ENCODE results near the gene CYP27C1.
A peak's percentile ranks its signal among the peaks of the same experiment; 100 is the strongest.

CYP27C1 gene

GRCh38 chr2:127160676-127161075 lies 59.4 kb downstream of the CYP27C1 start:
- Histone ChIP-seq H3K36me3 (ENCODE audit: control insufficient read depth in 4 of 4, insufficient read depth in 4 of 4, low read length in 3 of 4) (no peaks in the 10 kb centered on the region), H3K27ac (ENCODE audit: insufficient read depth in 1 of 2, low read depth in 1 of 2, low read length in 2 of 2, poor library complexity in 1 of 2, severe bottlenecking in 2 of 2) (no peak overlapping the region), H3K27me3 (replicated peaks in 2 of 5; ENCODE audit: control insufficient read depth in 4 of 5, insufficient read depth in 5 of 5, low read length in 4 of 5) (no peaks in the 10 kb centered on the region), H3K9me3 (ENCODE audit: control extremely low read depth in 1 of 5, control insufficient read depth in 4 of 5, insufficient read depth in 2 of 5, low read depth in 1 of 5, low read length in 4 of 5) (no peaks in the 10 kb centered on the region), H3K4me3 (ENCODE audit: control insufficient read depth in 1 of 7, extremely low read depth in 1 of 7, insufficient read depth in 4 of 7, low read depth in 2 of 7, low read length in 6 of 7) (no peak overlapping the region), H3K4me1 (ENCODE audit: control extremely low read depth in 1 of 4, control insufficient read depth in 4 of 4, insufficient read depth in 4 of 4, low read length in 3 of 4) (peaks cover 0 to 31% (median 4%) of the 10 kb centered on the region in 4 experiments)
- no peak for DNase-seq
- ChIA-PET CTCF (interaction anchor here (1.1 to 2.7 kb wide), 4 partner anchors 13 to 264 kb away, joined by 3 to 9 read pairs (median 4); no protein-coding TSS in a partner anchor), POLR2A (no interaction called here)
- WGBS (ENCODE audit: insufficient coverage) = 50% methylated on average over 1 of the region's 3 CpGs

GRCh38 chr2:127159543-127159942 lies 60.6 kb downstream of the CYP27C1 start:
- ChIA-PET POLR2A (interaction anchor here (0.9 kb wide), 1 partner anchor 93 kb away, joined by 3 read pairs; no protein-coding TSS in a partner anchor), CTCF (interaction anchor here (1.6 to 2.7 kb wide), 2 partner anchors 15 to 34 kb away, joined by 3 to 9 read pairs; no protein-coding TSS in a partner anchor)
- no CpG with 5 or more reads among the region's 2 CpGs for WGBS (ENCODE audit: insufficient coverage)
- H3K27me3 ChIP-seq (replicated peaks in 2 of 5; ENCODE audit: control insufficient read depth in 4 of 5, insufficient read depth in 5 of 5, low read length in 4 of 5) = no peaks in the 10 kb centered on the region
- H3K9me3 ChIP-seq (ENCODE audit: control extremely low read depth in 1 of 5, control insufficient read depth in 4 of 5, insufficient read depth in 2 of 5, low read depth in 1 of 5, low read length in 4 of 5) = no peaks in the 10 kb centered on the region
- H3K4me1 ChIP-seq (ENCODE audit: control extremely low read depth in 1 of 4, control insufficient read depth in 4 of 4, insufficient read depth in 4 of 4, low read length in 3 of 4) = peaks cover 0 to 22% (median 4%) of the 10 kb centered on the region in 4 experiments
- no peak for DNase-seq
- H3K27ac ChIP-seq (ENCODE audit: insufficient read depth in 1 of 2, low read depth in 1 of 2, low read length in 2 of 2, poor library complexity in 1 of 2, severe bottlenecking in 2 of 2) = no peak overlapping the region
- H3K4me3 ChIP-seq (ENCODE audit: control insufficient read depth in 1 of 7, extremely low read depth in 1 of 7, insufficient read depth in 4 of 7, low read depth in 2 of 7, low read length in 6 of 7) = no peak overlapping the region
- H3K36me3 ChIP-seq (ENCODE audit: control insufficient read depth in 4 of 4, insufficient read depth in 4 of 4, low read length in 3 of 4) = no peaks in the 10 kb centered on the region

- Histone ChIP-seq H3K9me3 (ENCODE audit: control extremely low read depth in 1 of 5, control insufficient read depth in 4 of 5, insufficient read depth in 2 of 5, low read depth in 1 of 5, low read length in 4 of 5) (no peaks in the 10 kb centered on the region), H3K36me3 (ENCODE audit: control insufficient read depth in 4 of 4, insufficient read depth in 4 of 4, low read length in 3 of 4) (no peaks in the 10 kb centered on the region), H3K4me3 (ENCODE audit: control insufficient read depth in 1 of 7, extremely low read depth in 1 of 7, insufficient read depth in 4 of 7, low read depth in 2 of 7, low read length in 6 of 7) (no peak overlapping the region), H3K4me1 (ENCODE audit: control extremely low read depth in 1 of 4, control insufficient read depth in 4 of 4, insufficient read depth in 4 of 4, low read length in 3 of 4) (peaks cover 0 to 26% (median 4%) of the 10 kb centered on the region in 4 experiments), H3K27ac (ENCODE audit: insufficient read depth in 1 of 2, low read depth in 1 of 2, low read length in 2 of 2, poor library complexity in 1 of 2, severe bottlenecking in 2 of 2) (no peak overlapping the region), H3K27me3 (replicated peaks in 2 of 5; ENCODE audit: control insufficient read depth in 4 of 5, insufficient read depth in 5 of 5, low read length in 4 of 5) (no peaks in the 10 kb centered on the region)
- CTCF ChIA-PET = interaction anchor here (1.0 to 2.7 kb wide), 4 partner anchors 15 to 91 kb away, joined by 3 to 9 read pairs (median 5); no protein-coding TSS in a partner anchor
- POLR2A ChIA-PET = no interaction called here
- WGBS (ENCODE audit: insufficient coverage) = 20% methylated on average over 6 of the region's 11 CpGs
- peak; percentile 41 to 88 (median 85) for DNase-seq
Observed at GRCh38 chr2:127158614-127159290, 61.3 kb downstream of the CYP27C1 start.

GRCh38 chr2:127157651-127158485 lies 62.2 kb downstream of the CYP27C1 start:
- H3K27ac ChIP-seq (ENCODE audit: insufficient read depth in 1 of 2, low read depth in 1 of 2, low read length in 2 of 2, poor library complexity in 1 of 2, severe bottlenecking in 2 of 2) = no peak overlapping the region
- H3K36me3 ChIP-seq (ENCODE audit: control insufficient read depth in 4 of 4, insufficient read depth in 4 of 4, low read length in 3 of 4) = no peaks in the 10 kb centered on the region
- WGBS (ENCODE audit: insufficient coverage) = 88% methylated on average over 12 of the region's 16 CpGs
- no peak overlapping the region for H3K4me3 ChIP-seq (ENCODE audit: control insufficient read depth in 1 of 7, extremely low read depth in 1 of 7, insufficient read depth in 4 of 7, low read depth in 2 of 7, low read length in 6 of 7)
- H3K27me3 ChIP-seq (replicated peaks in 2 of 5; ENCODE audit: control insufficient read depth in 4 of 5, insufficient read depth in 5 of 5, low read length in 4 of 5) = no peaks in the 10 kb centered on the region
- peak in 2 of 3 donors; percentile 40 to 53 for DNase-seq
- no peaks in the 10 kb centered on the region for H3K9me3 ChIP-seq (ENCODE audit: control extremely low read depth in 1 of 5, control insufficient read depth in 4 of 5, insufficient read depth in 2 of 5, low read depth in 1 of 5, low read length in 4 of 5)
- CTCF ChIA-PET = interaction anchor here (0.6 to 2.7 kb wide), 4 partner anchors 16 to 90 kb away, joined by 3 to 9 read pairs (median 5); no protein-coding TSS in a partner anchor
- POLR2A ChIA-PET = no interaction called here
- peaks cover 0 to 29% (median 4%) of the 10 kb centered on the region in 4 experiments for H3K4me1 ChIP-seq (ENCODE audit: control extremely low read depth in 1 of 4, control insufficient read depth in 4 of 4, insufficient read depth in 4 of 4, low read length in 3 of 4)

- H3K27ac ChIP-seq (ENCODE audit: insufficient read depth in 1 of 2, low read depth in 1 of 2, low read length in 2 of 2, poor library complexity in 1 of 2, severe bottlenecking in 2 of 2) = no peak overlapping the region
- CTCF ChIA-PET = interaction anchor here (0.6 to 1.7 kb wide), 2 partner anchors 75 to 89 kb away, joined by 3 to 7 read pairs; no protein-coding TSS in a partner anchor
- WGBS (ENCODE audit: insufficient coverage) = 100% methylated on average over 3 of the region's 6 CpGs
- no peaks in the 10 kb centered on the region for H3K36me3 ChIP-seq (ENCODE audit: control insufficient read depth in 4 of 4, insufficient read depth in 4 of 4, low read length in 3 of 4)
- peaks cover 0 to 29% (median 4%) of the 10 kb centered on the region in 4 experiments for H3K4me1 ChIP-seq (ENCODE audit: control extremely low read depth in 1 of 4, control insufficient read depth in 4 of 4, insufficient read depth in 4 of 4, low read length in 3 of 4)
- no peaks in the 10 kb centered on the region for H3K9me3 ChIP-seq (ENCODE audit: control extremely low read depth in 1 of 5, control insufficient read depth in 4 of 5, insufficient read depth in 2 of 5, low read depth in 1 of 5, low read length in 4 of 5)
- no peaks in the 10 kb centered on the region for H3K27me3 ChIP-seq (replicated peaks in 2 of 5; ENCODE audit: control insufficient read depth in 4 of 5, insufficient read depth in 5 of 5, low read length in 4 of 5)
- POLR2A ChIA-PET = no interaction called here
- DNase-seq = no peak
- H3K4me3 ChIP-seq (ENCODE audit: control insufficient read depth in 1 of 7, extremely low read depth in 1 of 7, insufficient read depth in 4 of 7, low read depth in 2 of 7, low read length in 6 of 7) = no peak overlapping the region
Observed at GRCh38 chr2:127157114-127157513, 63.0 kb downstream of the CYP27C1 start.

GRCh38 chr2:127155947-127156346 lies 64.2 kb downstream of the CYP27C1 start:
- H3K4me3 ChIP-seq (ENCODE audit: control insufficient read depth in 1 of 7, extremely low read depth in 1 of 7, insufficient read depth in 4 of 7, low read depth in 2 of 7, low read length in 6 of 7) = no peak overlapping the region
- peaks cover 0 to 5% (median 3%) of the 10 kb centered on the region in 5 experiments for H3K9me3 ChIP-seq (ENCODE audit: control extremely low read depth in 1 of 5, control insufficient read depth in 4 of 5, insufficient read depth in 2 of 5, low read depth in 1 of 5, low read length in 4 of 5)
- CTCF ChIA-PET = no interaction called here
- no peak for DNase-seq
- H3K36me3 ChIP-seq (ENCODE audit: control insufficient read depth in 4 of 4, insufficient read depth in 4 of 4, low read length in 3 of 4) = no peaks in the 10 kb centered on the region
- WGBS (ENCODE audit: insufficient coverage) = 100% methylated on average over 2 of the region's 2 CpGs
- POLR2A ChIA-PET = no interaction called here
- H3K27ac ChIP-seq (ENCODE audit: insufficient read depth in 1 of 2, low read depth in 1 of 2, low read length in 2 of 2, poor library complexity in 1 of 2, severe bottlenecking in 2 of 2) = no peak overlapping the region
- H3K4me1 ChIP-seq (ENCODE audit: control extremely low read depth in 1 of 4, control insufficient read depth in 4 of 4, insufficient read depth in 4 of 4, low read length in 3 of 4) = peaks cover 0 to 29% (median 4%) of the 10 kb centered on the region in 4 experiments
- no peaks in the 10 kb centered on the region for H3K27me3 ChIP-seq (replicated peaks in 2 of 5; ENCODE audit: control insufficient read depth in 4 of 5, insufficient read depth in 5 of 5, low read length in 4 of 5)
